Neuron (in vitro differentiated cells): Measurements from ENCODE around the gene UNC13D.
"Not testable (repeated sequence)": the region's sequence is repeated elsewhere in the genome, so short reads cannot be mapped to it uniquely, and the experiment has no call there.

ENCODE experiments used
- H2AFZ ChIP-seq: one replicate; pipeline ENCODE4 v1.6.1; 2013; ENCODE audit warnings: low read depth, mild to moderate bottlenecking, inconsistent platforms, low read length, moderate library complexity
- H3K27me3 ChIP-seq: one replicate; pipeline ENCODE4 v1.6.1; 2013; ENCODE audit warnings: low read length; ENCODE audit not compliant: insufficient read depth
- H3K36me3 ChIP-seq: one replicate; pipeline ENCODE4 v1.6.1; 2013; ENCODE audit warnings: low read length; ENCODE audit not compliant: insufficient read depth
- H3K4me1 ChIP-seq: one replicate; pipeline ENCODE4 v1.6.1; 2013; ENCODE audit warnings: low read length; ENCODE audit not compliant: insufficient read depth
- H3K4me3 ChIP-seq: 2 replicates; pipeline ENCODE4 v1.5.1; 2013; ENCODE audit warnings: mild to moderate bottlenecking, low read length, moderate library complexity
- H3K9me3 ChIP-seq: one replicate; pipeline ENCODE4 v1.6.1; 2013; ENCODE audit warnings: low read length

Gene UNC13D

DNA sequence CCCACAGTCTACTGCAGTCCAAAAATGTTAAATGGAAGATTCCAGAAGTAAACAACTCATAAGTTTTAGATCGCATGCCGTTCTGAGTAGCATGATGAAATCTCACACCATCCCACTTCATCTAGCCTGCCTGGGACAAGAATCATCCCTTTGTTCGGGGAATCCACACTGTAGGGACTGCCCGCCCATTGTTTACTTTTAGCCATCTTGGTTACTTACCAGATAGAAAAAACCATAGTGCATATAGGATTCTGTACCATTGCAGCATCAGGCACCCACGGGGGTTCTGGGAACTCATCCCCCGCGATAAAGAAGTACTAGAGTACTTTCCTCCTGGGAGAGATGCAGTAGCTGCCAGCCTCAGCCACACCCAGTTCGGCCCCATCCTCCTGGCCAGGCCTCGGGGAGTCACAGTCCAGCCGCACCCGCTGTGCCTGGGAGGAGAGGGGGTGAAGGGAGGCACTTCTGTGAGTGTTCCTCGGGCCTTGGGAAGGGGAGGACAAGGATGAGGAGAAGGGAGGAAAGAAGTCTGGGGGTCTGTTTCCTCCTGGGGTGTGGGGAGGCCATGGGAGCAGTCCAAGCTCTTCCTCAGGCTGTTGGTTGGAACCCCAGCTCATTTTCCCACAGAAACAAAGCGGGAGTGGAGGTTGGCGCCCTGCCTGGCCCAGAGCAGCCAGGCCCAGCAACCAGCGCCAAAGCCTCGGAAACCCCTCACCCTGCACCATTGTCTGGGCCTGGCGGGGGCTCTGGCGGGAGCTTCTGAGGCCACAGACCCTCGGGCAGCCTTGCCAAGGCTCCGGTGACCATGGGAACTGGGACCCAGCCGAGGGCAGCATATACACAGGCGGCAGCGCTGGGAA, 25.3 kb upstream of the UNC13D start:
- no peaks in the 10 kb centered on the region for H3K36me3 ChIP-seq
- H3K4me1 ChIP-seq, result peaks cover 24% of the 10 kb centered on the region
- peak overlapping the region; percentile 70 for H2AFZ ChIP-seq
- no peak overlapping the region for H3K4me3 ChIP-seq
- no peaks in the 10 kb centered on the region for H3K9me3 ChIP-seq
- peaks cover under 1% of the 10 kb centered on the region for H3K27me3 ChIP-seq

DNA sequence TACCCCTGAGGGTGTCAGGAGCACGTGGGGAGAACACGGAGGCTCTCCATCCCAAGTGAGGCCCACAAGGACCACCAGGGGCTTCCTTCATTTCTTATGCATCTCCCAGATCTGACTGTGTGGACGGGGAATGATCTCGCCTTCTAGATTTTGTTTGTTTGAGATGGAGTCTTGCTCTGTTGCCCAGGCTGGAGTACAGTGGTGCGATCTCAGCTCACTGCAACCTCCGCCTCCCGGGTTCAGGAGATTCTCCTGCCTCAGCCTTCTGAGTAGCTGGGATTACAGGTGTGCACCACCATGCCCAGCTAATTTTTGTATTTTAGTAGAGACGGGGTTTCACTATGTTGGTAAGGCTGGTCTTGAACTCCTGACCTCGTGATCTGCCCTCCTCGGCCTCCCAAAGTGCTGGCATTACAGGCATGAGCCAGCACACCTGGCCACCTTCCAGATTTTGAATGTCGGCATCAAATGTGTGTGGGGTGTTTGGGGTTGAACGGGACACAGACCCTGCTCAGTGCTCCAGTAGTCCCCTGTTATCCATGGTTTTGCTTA, 24.6 kb upstream of the UNC13D start:
- not testable (repeated sequence) for H2AFZ ChIP-seq, H3K4me3 ChIP-seq, H3K27me3 ChIP-seq, H3K9me3 ChIP-seq, H3K36me3 ChIP-seq
- H3K4me1 ChIP-seq, result peaks cover 29% of the 10 kb centered on the region

DNA sequence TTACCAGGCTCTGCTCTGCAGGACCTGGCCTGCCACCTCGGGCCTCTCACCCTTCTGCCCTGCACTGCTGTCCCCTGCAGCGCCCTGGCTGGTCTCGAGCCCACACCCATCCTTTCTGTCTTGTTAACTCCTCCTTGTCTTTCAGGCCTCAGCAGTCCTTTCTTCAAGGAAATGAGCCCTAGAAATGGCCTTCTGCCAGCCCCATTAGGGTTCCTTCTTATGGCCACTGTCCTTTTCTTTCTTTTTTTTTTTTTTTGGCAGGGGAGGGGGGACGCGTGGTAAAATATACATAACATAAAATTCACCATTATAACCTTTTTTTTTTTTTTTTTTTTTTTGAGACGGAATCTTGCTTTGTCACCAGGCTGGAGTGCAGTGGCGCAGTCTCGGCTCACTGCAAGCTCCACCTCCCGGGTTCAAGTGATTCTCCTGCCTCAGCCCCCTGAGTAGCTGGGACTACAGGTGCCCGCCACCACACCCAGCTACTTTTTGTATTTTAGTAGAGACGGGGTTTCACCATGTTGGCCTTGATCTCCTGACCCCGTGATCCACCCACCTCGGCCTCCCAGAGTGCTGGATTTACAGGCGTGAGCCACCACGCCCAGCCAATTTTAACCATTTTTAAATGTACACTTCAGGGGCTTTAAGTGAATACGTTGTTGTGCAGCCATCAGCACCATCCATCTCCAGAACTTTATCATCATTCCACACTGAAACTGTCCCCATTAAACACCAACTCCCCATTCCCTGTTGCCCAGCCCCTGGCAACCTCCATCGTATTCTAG, 21.4 kb upstream of the UNC13D start:
- H3K4me3 ChIP-seq, H3K9me3 ChIP-seq, H3K36me3 ChIP-seq, H2AFZ ChIP-seq, H3K27me3 ChIP-seq: not testable (repeated sequence)
- peaks cover 19% of the 10 kb centered on the region for H3K4me1 ChIP-seq

DNA sequence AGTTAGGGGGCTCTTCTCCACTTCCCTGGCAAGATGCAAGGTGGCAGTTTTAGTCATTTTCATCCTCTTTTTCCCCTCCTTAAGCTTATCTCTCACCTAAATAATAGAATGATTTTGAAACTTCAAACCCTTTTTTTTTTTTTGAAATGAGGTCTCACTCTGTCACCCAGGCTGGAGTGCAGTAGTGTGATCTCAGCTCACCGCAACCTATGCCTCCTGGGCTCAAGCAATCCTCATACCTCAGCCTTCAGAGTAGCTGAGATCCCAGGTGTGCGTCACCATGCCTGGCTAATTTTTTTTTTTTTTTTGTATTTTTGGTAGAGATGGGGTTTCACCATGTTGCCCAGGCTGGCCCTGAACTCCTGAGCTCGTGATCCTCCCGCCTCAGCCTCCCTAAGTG, 20.7 kb upstream of the UNC13D start:
- not testable (repeated sequence) for H3K4me3 ChIP-seq, H3K36me3 ChIP-seq, H3K9me3 ChIP-seq, H3K27me3 ChIP-seq
- peaks cover 18% of the 10 kb centered on the region for H3K4me1 ChIP-seq
- peak overlapping the region; percentile 30 for H2AFZ ChIP-seq

DNA sequence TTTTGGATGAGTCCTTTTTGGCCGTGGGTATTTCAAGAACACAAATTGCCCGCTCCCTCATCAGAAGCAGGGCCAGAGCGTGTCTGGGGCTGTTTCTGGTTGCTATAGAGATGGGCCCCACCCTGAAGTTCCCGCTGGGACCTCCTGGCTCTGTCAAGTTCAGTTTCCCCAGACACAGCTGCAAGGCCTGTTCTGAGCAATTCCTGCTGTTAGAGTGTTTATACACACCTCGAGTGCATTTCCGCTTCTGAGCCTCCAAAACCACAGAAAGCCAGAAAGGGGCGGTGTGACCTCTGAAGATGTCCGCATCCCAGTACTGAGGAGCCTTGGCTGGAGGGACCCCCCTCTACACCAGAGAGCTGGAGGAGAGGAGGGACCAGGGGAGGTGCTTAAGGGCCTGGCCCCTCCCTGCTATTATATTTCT, 20.3 kb upstream of the UNC13D start:
- Histone ChIP-seq H3K9me3 (no peaks in the 10 kb centered on the region), H3K36me3 (no peaks in the 10 kb centered on the region), H3K4me3 (no peak overlapping the region), H3K27me3 (no peaks in the 10 kb centered on the region), H2AFZ (peak overlapping the region; percentile 30), H3K4me1 (peaks cover 14% of the 10 kb centered on the region)

DNA sequence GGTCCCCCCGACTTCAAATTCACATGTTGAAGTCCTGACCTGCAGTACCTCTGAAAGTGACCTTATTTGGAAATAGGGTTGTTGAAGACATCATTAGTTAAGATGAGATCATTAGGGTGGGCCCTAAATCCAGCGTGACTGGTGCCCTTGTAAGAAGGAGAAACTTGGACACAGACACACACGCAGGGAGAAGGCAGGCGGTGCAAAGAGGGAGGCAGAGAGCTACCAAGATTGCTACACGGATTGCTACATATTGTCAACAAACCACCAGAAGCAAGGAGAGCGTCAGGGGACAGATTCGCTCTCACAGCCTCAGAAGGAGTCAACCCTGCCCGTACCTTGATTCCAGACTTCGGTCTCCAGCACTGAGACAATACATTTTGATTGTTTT, 17.7 kb upstream of the UNC13D start:
- no peaks in the 10 kb centered on the region for H3K9me3 ChIP-seq
- H2AFZ ChIP-seq, result no peak overlapping the region
- H3K4me1 ChIP-seq, result peaks cover 13% of the 10 kb centered on the region
- no peaks in the 10 kb centered on the region for H3K36me3 ChIP-seq
- H3K4me3 ChIP-seq, result no peak overlapping the region
- H3K27me3 ChIP-seq, result no peaks in the 10 kb centered on the region

DNA sequence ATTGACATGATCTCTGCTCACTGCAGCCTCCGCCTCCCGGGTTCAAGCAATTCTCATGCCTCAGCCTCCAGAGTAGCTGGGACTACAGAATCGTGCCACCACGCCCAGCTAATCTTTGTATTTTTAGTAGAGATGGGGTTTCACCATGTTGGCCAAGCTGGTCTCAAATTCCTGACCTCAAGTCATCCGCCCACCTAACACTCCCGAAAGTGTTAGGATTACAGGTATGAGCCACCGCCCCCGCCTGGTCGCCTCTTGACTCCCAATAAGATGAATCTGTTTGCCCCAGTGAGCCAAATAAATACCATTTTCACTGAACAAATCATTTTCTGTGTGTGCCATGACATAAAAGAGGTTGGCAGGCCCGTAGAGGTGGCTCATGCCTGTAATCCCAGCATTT, 15.2 kb upstream of the UNC13D start:
- not testable (repeated sequence) for H3K9me3 ChIP-seq

DNA sequence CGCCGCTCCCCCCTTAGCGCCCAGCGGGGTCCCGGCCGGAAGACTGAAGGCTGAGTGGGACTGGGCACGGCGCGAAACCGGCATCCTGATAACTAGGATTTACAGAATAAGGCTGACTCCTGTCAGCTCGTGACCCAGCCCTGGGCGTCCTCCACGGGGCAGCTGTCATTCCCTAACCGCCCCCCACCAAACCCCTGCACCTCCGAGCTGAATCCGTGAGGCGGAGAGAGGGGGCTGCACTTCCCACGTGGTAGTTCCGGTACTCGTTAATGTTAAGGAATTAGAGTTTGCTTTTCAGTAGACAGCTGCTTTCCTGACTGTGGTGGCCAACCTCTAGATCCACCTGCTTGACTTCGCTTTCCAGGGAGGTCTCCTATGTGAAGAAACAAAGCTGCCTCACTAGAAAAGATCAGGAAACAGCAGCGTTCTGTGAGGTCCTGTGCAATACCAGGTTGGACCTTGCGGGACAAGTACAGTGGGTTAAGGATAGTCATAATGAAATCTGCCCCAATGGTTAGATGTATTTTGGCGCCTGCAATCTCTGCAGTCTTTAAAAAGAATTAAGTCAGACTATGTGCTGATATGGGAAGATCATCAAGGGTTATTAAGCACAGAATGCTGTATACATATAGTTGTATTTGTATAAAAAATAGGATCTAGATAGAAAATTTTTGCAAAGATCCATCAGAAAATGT, 12.0 kb upstream of the UNC13D start:
- Histone ChIP-seq H3K36me3 (peaks cover 4% of the 10 kb centered on the region), H3K4me3 (peak overlapping the region; percentile 69), H2AFZ (peak overlapping the region; percentile 20), H3K27me3 (no peaks in the 10 kb centered on the region), H3K9me3 (no peaks in the 10 kb centered on the region), H3K4me1 (peaks cover 13% of the 10 kb centered on the region)

More for the DNA sequence above, 15.2 kb upstream of the UNC13D start:
- H3K4me1 ChIP-seq, result peaks cover 12% of the 10 kb centered on the region
- H3K36me3 ChIP-seq, H2AFZ ChIP-seq, H3K4me3 ChIP-seq, H3K27me3 ChIP-seq: not testable (repeated sequence)

DNA sequence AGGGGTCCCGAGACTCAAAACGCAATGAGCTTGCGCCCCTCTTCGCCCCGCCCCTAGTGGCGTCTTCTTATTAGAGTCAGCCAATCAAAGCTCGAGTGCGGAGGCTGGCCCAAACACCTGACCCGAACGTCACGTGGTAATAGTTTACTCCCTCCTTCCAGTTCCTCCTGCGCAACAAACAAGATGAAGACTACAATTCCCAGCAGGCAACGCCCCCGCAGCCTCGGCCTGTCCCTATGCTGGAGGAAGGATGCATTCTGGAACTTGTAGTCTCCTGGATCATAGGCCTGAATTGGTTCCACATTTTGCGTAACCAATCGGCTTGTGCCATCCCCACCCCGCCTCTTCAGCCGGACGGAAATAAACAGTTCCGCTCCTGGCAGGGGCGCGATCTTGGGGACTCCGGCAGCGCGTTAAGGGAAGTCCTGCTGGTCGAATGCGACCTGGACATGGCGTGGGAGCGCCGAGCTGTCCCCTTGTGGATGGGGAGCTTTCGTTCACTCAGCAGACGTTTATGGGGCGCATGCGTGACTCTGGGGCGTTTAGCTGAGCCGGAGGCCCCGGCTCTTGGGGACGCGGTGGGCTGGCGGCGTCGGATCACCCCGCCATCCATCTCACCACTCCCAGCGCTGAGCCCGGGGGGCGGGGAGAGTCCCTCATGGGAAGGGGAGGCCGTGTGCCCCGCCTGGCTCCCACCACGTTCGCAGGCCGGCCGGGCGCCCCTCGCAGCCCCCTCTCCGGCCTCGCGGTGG, 11.3 kb upstream of the UNC13D start, which contains the start of gene WBP2:
Gene WBP2 (minus strand): TSS at position 26 of the 752 bp plus-strand sequence. CDS start 38 bp downstream, outside the sequence.
- H3K27me3 ChIP-seq, result no peaks in the 10 kb centered on the region
- peaks cover 13% of the 10 kb centered on the region for H3K4me1 ChIP-seq
- peaks cover 11% of the 10 kb centered on the region for H3K36me3 ChIP-seq
- H3K9me3 ChIP-seq, result no peaks in the 10 kb centered on the region
- peak within 1 kb of the TSS; percentile 69 for H3K4me3 ChIP-seq
- H2AFZ ChIP-seq, result peak within 1 kb of the TSS; percentile 20

DNA sequence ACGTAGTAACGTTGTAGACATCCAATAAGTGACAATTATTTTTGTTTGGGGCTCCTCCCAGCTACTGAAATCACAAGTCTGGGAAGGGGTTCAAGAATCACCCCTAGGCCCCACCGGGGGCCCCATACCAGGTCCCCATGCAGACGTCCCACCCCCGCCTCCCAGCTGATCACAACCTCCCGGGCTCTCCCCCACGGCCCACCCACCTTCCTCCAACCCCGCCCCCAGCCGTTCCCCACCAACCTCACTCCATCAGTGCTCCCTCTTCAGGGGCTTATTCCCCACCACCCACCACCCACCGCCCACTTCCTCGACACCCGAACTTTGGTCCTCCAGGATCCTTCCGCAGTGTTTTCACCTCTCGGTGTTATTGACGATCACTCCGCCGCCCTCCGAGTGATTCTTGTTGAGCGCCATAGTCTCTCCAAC, 10.7 kb upstream of the UNC13D start:
- Histone ChIP-seq H3K36me3 (peaks cover 14% of the 10 kb centered on the region), H2AFZ (no peak overlapping the region), H3K27me3 (no peaks in the 10 kb centered on the region), H3K4me3 (peak overlapping the region; percentile 69), H3K9me3 (no peaks in the 10 kb centered on the region), H3K4me1 (peaks cover 13% of the 10 kb centered on the region)

DNA sequence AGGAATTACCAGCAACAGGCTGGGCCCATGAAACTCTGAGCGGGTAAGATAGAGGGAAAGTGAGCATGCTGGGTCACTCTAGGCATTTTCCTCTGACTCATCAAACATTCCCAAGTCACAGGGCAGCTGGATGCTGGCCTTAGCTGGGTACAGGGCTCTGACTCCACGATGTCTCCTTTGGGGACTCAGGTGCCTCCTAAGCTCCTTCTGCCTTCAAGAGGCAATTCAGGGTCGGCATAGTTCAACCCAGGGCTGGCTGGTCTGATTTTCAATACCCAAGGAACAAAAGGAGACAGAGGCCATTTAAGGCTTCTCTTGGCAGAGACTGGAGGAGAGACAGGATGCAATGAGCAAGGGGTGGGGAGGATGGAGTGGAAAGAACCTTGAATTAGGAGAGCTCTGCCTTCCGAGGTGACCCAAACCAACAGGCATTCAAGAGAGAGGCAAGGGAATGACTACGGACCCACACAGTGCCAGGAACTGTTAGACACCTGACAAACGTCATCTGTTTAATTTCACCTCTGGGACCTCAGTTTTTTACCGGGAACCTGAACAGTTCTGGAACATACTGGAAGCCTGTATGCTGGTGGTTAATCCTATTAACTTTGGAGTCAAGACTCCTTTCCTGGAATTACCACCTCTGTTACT, 10.0 kb upstream of the UNC13D start:
- Histone ChIP-seq H3K27me3 (no peaks in the 10 kb centered on the region), H3K9me3 (no peaks in the 10 kb centered on the region)

DNA sequence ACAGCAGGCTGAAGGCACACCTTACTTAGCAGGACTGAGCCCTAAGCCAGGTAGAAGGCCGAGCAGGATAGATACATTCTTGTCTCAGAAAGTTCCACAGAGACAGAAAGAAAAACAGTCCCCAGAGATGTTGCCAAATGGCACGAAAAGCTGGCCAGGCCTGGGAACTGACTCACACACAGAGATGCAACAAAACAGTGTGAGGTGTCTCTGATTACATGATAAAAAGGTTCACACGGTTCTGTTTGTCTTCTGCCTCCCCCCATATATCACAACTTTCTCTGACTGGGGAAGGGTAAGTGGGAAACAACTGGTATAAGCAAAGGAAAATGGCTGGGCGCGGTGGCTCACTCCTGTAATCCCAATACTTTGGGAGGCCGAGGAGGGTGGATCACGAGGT, 9.2 kb upstream of the UNC13D start:
- peaks cover 28% of the 10 kb centered on the region for H3K36me3 ChIP-seq
- peaks cover 13% of the 10 kb centered on the region for H3K4me1 ChIP-seq
- no peak overlapping the region for H2AFZ ChIP-seq
- H3K9me3 ChIP-seq, result no peaks in the 10 kb centered on the region
- no peak overlapping the region for H3K4me3 ChIP-seq
- no peaks in the 10 kb centered on the region for H3K27me3 ChIP-seq

More for the DNA sequence above, 10.0 kb upstream of the UNC13D start:
- H2AFZ ChIP-seq, result no peak overlapping the region
- peaks cover 20% of the 10 kb centered on the region for H3K36me3 ChIP-seq
- peaks cover 13% of the 10 kb centered on the region for H3K4me1 ChIP-seq
- H3K4me3 ChIP-seq, result peak overlapping the region; percentile 69
